ENCODE measurements around the gene ISL2. TPM values are rescaled to one million over a fixed set of nuclear protein-coding genes. Genes with fewer than 3 reads are reported as not detected.

Gene ISL2
- total RNA-seq, 6 experiments from 2014 or later: 3.7 to 6.6 (median 5.0) TPM

DNA sequence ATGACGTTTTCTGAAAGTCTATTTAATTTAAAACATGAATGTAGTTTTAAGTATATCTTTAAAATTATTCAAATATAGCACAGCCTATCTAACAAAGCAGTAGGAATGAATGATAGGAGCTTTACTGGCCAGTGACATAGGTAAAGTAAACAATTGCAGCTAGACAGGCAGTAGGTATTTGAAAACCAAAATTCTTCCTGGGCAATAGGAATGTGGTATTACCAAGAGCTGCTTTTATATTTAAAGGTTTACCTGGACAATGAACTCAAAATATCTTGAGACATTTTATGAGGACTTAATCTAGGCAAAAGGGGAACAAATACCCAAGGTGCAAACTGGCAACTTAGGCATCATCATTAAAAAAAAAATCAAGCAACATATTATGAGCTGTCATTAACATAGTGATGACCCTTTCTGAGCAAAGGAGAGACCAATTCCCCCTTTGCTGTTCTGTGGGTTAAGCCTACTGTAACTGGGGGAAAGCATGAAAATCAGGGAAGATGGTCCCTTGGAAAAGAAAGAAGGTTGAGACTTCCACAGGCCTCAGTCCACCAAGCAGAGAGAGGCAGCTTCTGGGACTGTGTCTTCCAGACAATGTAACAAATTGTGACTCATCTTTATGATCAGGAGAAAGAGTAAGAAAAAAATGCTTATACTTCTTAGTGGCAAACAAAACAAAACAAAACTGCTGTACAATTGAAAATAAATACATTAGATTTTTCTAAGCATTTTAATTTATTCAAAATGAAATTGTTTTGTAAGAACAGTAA is 12.9 kb downstream of the ISL2 start:
- H3K27me3 Mint-ChIP-seq (ENCODE audit: insufficient read depth): no peaks in the 10 kb centered on the region; the same call in 1 of the 2 replicates
- TF ChIP-seq, protein P1, sequence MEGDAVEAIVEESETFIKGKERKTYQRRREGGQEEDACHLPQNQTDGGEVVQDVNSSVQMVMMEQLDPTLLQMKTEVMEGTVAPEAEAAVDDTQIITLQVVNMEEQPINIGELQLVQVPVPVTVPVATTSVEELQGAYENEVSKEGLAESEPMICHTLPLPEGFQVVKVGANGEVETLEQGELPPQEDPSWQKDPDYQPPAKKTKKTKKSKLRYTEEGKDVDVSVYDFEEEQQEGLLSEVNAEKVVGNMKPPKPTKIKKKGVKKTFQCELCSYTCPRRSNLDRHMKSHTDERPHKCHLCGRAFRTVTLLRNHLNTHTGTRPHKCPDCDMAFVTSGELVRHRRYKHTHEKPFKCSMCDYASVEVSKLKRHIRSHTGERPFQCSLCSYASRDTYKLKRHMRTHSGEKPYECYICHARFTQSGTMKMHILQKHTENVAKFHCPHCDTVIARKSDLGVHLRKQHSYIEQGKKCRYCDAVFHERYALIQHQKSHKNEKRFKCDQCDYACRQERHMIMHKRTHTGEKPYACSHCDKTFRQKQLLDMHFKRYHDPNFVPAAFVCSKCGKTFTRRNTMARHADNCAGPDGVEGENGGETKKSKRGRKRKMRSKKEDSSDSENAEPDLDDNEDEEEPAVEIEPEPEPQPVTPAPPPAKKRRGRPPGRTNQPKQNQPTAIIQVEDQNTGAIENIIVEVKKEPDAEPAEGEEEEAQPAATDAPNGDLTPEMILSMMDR (IDR thresholded peaks at IDR 0.05): no peak
- peak; percentile 32 for DNase-seq
- no peaks in the 10 kb centered on the region for H3K36me3 Mint-ChIP-seq (ENCODE audit: low read depth)
- H3K27ac Mint-ChIP-seq: 0 out of 2 replicates have a peak overlapping the region, but pooled peaks have one; percentile 8
- H3K4me3 Mint-ChIP-seq: no peak overlapping the region
- peaks cover 32% of the 10 kb centered on the region for H3K4me1 Mint-ChIP-seq (ENCODE audit: low read depth)
- H3K9me3 Mint-ChIP-seq: no peaks in the 10 kb centered on the region

DNA sequence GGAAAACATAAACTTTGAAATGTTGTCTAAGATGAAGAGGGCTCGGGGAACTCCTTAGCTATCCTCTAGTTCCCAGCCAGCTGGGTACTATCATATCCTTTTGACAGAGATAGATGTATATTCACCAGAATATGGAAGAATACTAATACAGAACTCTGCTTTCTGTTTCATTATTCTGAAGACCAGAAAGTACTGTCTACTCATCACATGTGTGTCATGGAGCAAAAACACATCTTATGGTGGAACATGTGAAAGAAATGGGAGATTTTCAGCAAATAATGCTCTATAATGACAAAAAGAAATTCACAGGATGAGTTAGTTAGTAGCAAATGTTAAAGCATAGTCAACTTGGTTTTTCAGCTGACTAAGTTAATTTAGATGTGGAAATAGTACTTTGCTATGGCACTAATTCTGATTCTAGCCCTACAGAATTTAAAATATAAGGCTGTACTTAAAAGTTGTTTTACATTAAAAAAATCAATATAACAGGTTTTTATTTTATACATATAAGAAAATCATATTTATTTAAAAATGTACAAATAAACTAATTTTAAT is 16.5 kb downstream of the ISL2 start:
- no peak overlapping the region for H3K27ac Mint-ChIP-seq
- DNase-seq: no peak
- no peaks in the 10 kb centered on the region for H3K27me3 Mint-ChIP-seq (ENCODE audit: insufficient read depth)
- no peak overlapping the region for H3K4me3 Mint-ChIP-seq
- TF ChIP-seq, protein P1 (IDR thresholded peaks at IDR 0.05): no peak
- peaks cover 25% of the 10 kb centered on the region for H3K4me1 Mint-ChIP-seq (ENCODE audit: low read depth)
- no peaks in the 10 kb centered on the region for H3K36me3 Mint-ChIP-seq (ENCODE audit: low read depth)
- no peaks in the 10 kb centered on the region for H3K9me3 Mint-ChIP-seq

DNA sequence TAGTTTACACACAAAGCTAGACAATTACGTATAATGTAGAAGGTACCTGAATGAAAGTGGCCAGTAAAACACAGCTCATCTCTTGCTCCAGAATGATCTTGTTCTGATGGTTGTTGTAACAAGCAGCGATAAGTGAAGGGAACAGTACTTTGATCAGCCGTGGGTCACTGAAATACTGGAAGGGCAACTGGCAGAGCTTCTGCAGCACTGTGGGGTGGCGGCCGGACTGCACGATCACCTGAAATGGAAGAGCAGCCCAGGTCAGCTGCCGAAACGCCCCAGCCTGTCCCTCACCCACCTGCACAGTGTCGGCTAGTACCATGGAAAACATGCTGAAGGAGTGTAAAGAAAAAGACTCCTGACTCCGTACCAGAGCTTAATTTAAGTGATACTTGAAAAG is 17.3 kb downstream of the ISL2 start:
- TF ChIP-seq, protein P1 (IDR thresholded peaks at IDR 0.05): no peak
- DNase-seq: no peak
- H3K9me3 Mint-ChIP-seq: no peaks in the 10 kb centered on the region
- peaks cover 24% of the 10 kb centered on the region for H3K4me1 Mint-ChIP-seq (ENCODE audit: low read depth)
- H3K27ac Mint-ChIP-seq: no peak overlapping the region
- H3K4me3 Mint-ChIP-seq: no peak overlapping the region
- no peaks in the 10 kb centered on the region for H3K36me3 Mint-ChIP-seq (ENCODE audit: low read depth)
- no peaks in the 10 kb centered on the region for H3K27me3 Mint-ChIP-seq (ENCODE audit: insufficient read depth)

DNA sequence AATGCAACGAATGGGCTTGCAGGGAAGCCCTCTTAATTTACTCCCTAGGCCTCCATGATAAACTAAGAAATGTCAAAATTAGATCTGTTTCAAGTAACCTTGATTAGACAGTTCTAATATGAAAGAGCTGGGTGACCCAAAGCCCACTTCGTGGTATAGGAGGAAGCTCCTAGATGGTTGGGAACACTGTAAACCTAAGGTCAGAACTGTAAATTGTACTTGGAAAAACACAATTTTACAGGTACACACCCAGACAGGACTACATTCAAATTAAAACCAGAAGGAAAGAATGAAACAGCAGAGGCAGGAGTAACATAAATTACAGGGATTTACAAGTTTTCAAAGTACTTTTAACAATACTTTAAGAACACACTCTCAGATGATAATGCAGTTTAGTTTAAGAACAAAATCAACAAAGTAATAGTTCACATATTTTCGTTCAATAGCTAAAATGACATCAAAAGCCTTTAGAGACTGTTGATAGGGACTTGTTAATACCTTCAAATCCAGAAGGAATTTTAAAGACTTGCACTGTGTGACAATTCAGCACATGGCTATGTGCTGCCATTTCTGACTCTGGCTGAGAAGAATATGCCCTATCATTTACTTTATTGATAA is 18.4 kb downstream of the ISL2 start:
- Mint-ChIP-seq H3K4me1 (ENCODE audit: low read depth) (peaks cover 17% of the 10 kb centered on the region), H3K36me3 (ENCODE audit: low read depth) (no peaks in the 10 kb centered on the region), H3K27me3 (ENCODE audit: insufficient read depth) (no peaks in the 10 kb centered on the region), H3K9me3 (no peaks in the 10 kb centered on the region), H3K4me3 (no peak overlapping the region), H3K27ac (no peak overlapping the region)
- TF ChIP-seq, protein P1 (IDR thresholded peaks at IDR 0.05): no peak
- DNase-seq: no peak

DNA sequence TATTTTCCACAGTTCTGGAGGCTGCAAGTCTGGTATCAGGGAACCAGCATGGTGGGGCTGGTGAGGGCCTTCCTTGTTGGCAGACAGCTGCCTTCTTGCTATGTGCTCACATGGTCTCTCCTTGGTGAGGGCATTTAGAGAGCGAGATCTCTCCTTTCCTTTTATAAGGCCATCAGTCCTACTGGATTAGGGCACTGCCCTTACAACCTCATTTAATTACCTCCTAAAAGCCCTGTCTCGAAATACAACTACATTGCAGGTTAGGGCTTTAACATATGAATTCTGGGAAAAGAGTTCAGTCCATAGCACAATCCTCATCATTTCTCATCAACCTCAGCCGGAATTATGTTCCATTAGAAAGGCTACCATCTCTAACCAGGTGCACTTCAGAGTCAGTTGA is 21.9 kb downstream of the ISL2 start:
- Mint-ChIP-seq H3K36me3 (ENCODE audit: low read depth) (no peaks in the 10 kb centered on the region), H3K9me3 (no peaks in the 10 kb centered on the region), H3K4me3 (no peak overlapping the region), H3K27ac (no peak overlapping the region), H3K4me1 (ENCODE audit: low read depth) (peaks cover 12% of the 10 kb centered on the region), H3K27me3 (ENCODE audit: insufficient read depth) (no peaks in the 10 kb centered on the region; the same call in 1 of the 2 replicates)
- TF ChIP-seq, protein P1 (IDR thresholded peaks at IDR 0.05): no peak
- no peak for DNase-seq
